GM23248 (cell line): ENCODE measurements around the gene GALT.

Source experiments
- EZH2 ChIP-seq: fragments of 200-600 bp; sonication (generic); IDR thresholded peaks from 2 replicates; pipeline ENCODE4 v1.6.1; 2018; ENCODE audit warnings: antibody characterized with exemption, mild to moderate bottlenecking; ENCODE audit not compliant: insufficient read depth, poor library complexity, severe bottlenecking
- EZH2phosphoT487 ChIP-seq: fragments of 200-600 bp; sonication (generic); IDR thresholded peaks from 2 replicates; pipeline ENCODE4 v1.6.1; 2018; ENCODE audit warnings: antibody characterized with exemption, moderate library complexity, mild to moderate bottlenecking, low read depth; ENCODE audit not compliant: insufficient read depth

DNA sequence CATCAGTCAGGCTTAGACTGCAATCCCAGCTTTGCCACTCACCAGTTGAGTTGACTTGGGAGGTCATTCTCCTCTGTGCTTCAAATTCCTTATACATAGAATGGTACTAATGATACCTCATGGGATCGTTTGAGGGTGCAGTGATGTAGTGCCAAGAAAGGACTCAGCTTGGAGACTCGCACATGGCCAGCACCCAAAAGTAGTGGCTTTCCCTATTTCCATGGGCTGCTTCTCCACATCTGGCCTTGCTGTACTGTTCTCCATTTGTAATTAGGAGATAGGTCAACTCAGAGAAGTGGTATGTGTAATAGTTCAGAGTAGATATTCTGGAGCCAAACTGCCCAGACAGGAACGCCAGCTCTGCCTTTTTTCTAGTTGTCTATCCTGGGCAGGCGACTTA lies 39.1 kb downstream of the GALT start:
- TF ChIP-seq EZH2phosphoT487, result no peak
- TF ChIP-seq EZH2, result no peak
